Measurements from ENCODE around the gene PRKG2. TPM values are rescaled to one million over a fixed set of nuclear protein-coding genes. Genes with fewer than 3 reads are reported as not detected.

PRKG2 gene
- polyA plus RNA-seq, 1 donor (not counting 4 experiments of a cell fraction or from before 2014, with no cell fraction given) = 0.68 TPM

DNA sequence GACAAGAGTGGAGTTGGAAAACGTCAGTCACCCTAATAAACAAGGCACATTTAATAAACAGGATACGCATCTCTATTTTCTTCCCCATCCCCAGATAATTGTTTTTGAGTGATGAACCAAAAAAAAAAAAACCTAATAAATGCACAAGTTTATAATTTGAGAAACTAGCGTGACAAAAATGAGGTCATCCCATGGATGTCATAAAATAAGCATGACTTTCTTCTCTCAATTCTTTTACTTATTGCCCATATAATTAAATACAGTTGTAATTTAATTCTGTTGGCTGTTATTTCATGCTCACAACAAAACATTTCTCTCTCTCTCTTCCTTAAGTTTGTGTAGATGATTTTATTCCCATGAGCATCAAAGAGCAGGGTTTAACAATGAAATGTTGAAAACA, 20.7 kb downstream of the PRKG2 start:
- H3K36me3 ChIP-seq (ENCODE audit: control insufficient read depth in 2 of 2, extremely low read depth in 1 of 2, insufficient read depth in 2 of 2, low read length in 2 of 2) = no peaks in the 10 kb centered on the region

DNA sequence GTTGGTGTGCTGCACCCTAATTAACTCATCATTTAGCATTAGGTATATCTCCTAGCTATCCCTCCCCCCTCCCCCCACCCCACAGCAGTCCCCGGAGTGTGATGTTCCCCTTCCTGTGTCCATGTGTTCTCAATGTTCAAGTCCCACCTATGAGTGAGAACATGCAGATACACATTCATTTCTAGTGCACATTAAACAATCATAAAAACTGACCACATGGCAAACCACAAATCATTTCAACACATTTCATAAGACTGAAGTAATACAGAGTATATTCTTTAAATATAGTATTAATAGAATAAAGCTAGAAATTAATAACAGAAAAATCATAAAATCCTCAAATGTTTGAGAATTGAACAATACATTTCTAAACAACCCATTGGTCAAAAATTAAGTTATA, 34.1 kb downstream of the PRKG2 start:
- Histone ChIP-seq H3K4me1 (ENCODE audit: control insufficient read depth, extremely low read depth, insufficient read depth, low read length) (no peaks in the 10 kb centered on the region), H3K9me3 (ENCODE audit: control insufficient read depth, low read depth, low read length) (no peaks in the 10 kb centered on the region), H3K27me3 (ENCODE audit: control insufficient read depth, extremely low read depth, insufficient read depth, low read length) (no peaks in the 10 kb centered on the region), H3K27ac (ENCODE audit: control insufficient read depth, insufficient read depth, low read length) (no peak overlapping the region), H3K4me2 (ENCODE audit: control insufficient read depth, extremely low read depth, insufficient read depth, low read depth, low read length) (no peak overlapping the region), H3K9me1 (ENCODE audit: control insufficient read depth, extremely low read depth, insufficient read depth, low read length) (no peaks in the 10 kb centered on the region), H3K4me3 (ENCODE audit: control insufficient read depth in 2 of 3, extremely low read depth in 1 of 3, insufficient read depth in 2 of 3, low read depth in 1 of 3, low read length in 3 of 3) (no peak overlapping the region), H3K79me2 (ENCODE audit: control insufficient read depth, insufficient read depth, low read length) (no peaks in the 10 kb centered on the region), H4K20me1 (ENCODE audit: control insufficient read depth, extremely low read depth, insufficient read depth, low read length) (no peaks in the 10 kb centered on the region), H3K9ac (ENCODE audit: control insufficient read depth, extremely low read depth, insufficient read depth, low read length) (no peak overlapping the region), H3K36me3 (ENCODE audit: control insufficient read depth in 2 of 2, extremely low read depth in 1 of 2, insufficient read depth in 2 of 2, low read length in 2 of 2) (no peaks in the 10 kb centered on the region), H2AFZ (ENCODE audit: control insufficient read depth, low read length) (no peak overlapping the region)
- TF ChIP-seq, protein P1, sequence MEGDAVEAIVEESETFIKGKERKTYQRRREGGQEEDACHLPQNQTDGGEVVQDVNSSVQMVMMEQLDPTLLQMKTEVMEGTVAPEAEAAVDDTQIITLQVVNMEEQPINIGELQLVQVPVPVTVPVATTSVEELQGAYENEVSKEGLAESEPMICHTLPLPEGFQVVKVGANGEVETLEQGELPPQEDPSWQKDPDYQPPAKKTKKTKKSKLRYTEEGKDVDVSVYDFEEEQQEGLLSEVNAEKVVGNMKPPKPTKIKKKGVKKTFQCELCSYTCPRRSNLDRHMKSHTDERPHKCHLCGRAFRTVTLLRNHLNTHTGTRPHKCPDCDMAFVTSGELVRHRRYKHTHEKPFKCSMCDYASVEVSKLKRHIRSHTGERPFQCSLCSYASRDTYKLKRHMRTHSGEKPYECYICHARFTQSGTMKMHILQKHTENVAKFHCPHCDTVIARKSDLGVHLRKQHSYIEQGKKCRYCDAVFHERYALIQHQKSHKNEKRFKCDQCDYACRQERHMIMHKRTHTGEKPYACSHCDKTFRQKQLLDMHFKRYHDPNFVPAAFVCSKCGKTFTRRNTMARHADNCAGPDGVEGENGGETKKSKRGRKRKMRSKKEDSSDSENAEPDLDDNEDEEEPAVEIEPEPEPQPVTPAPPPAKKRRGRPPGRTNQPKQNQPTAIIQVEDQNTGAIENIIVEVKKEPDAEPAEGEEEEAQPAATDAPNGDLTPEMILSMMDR (optimal IDR thresholded peaks at IDR 0.05 in 1 of 3, IDR thresholded peaks at IDR 0.05 in 1 of 3, conservative IDR thresholded peaks at IDR 0.05 in 1 of 3; ENCODE audit: extremely low read depth in 1 of 3, insufficient read depth in 2 of 3, low read length in 3 of 3) = no peak
- no peak for TF ChIP-seq EZH2 (IDR thresholded peaks at IDR 0.05; ENCODE audit: low read length)
- no peak for DNase-seq (ENCODE audit: low read depth, low spot score)
- FAIRE-seq = no peak
- dilution Hi-C loops (cut with MboI; ENCODE audit: extremely low pct_ligation_motif_present, low sequenced_read_pairs) = no loop called here

More for the DNA sequence above, 20.7 kb downstream of the PRKG2 start:
- no peaks in the 10 kb centered on the region for H3K79me2 ChIP-seq (ENCODE audit: control insufficient read depth, insufficient read depth, low read length)
- DNase-seq (ENCODE audit: low read depth, low spot score) (no peak), FAIRE-seq (no peak)
- no peak overlapping the region for H3K27ac ChIP-seq (ENCODE audit: control insufficient read depth, insufficient read depth, low read length)
- H3K4me1 ChIP-seq (ENCODE audit: control insufficient read depth, extremely low read depth, insufficient read depth, low read length) = peaks cover 5% of the 10 kb centered on the region
- no peak overlapping the region for H3K4me3 ChIP-seq (ENCODE audit: control insufficient read depth in 2 of 3, extremely low read depth in 1 of 3, insufficient read depth in 2 of 3, low read depth in 1 of 3, low read length in 3 of 3)
- H3K9me3 ChIP-seq (ENCODE audit: control insufficient read depth, low read depth, low read length) = no peaks in the 10 kb centered on the region
- no peak for TF ChIP-seq EZH2 (IDR thresholded peaks at IDR 0.05; ENCODE audit: low read length)
- TF ChIP-seq, protein P1 (optimal IDR thresholded peaks at IDR 0.05 in 1 of 3, IDR thresholded peaks at IDR 0.05 in 1 of 3, conservative IDR thresholded peaks at IDR 0.05 in 1 of 3; ENCODE audit: extremely low read depth in 1 of 3, insufficient read depth in 2 of 3, low read length in 3 of 3) = no peak
- H2AFZ ChIP-seq (ENCODE audit: control insufficient read depth, low read length) = no peak overlapping the region
- no peak overlapping the region for H3K4me2 ChIP-seq (ENCODE audit: control insufficient read depth, extremely low read depth, insufficient read depth, low read depth, low read length)
- no peaks in the 10 kb centered on the region for H4K20me1 ChIP-seq (ENCODE audit: control insufficient read depth, extremely low read depth, insufficient read depth, low read length)
- no peaks in the 10 kb centered on the region for H3K27me3 ChIP-seq (ENCODE audit: control insufficient read depth, extremely low read depth, insufficient read depth, low read length)
- no peaks in the 10 kb centered on the region for H3K9me1 ChIP-seq (ENCODE audit: control insufficient read depth, extremely low read depth, insufficient read depth, low read length)
- no peak overlapping the region for H3K9ac ChIP-seq (ENCODE audit: control insufficient read depth, extremely low read depth, insufficient read depth, low read length)
- dilution Hi-C loops (cut with MboI; ENCODE audit: extremely low pct_ligation_motif_present, low sequenced_read_pairs) = no loop called here
